ENCODE data around the gene SDK1. TPM values are rescaled to one million over a fixed set of nuclear protein-coding genes. Genes with fewer than 3 reads are reported as not detected.

The SDK1 gene
- total RNA-seq, 1 donor, result 0.27 TPM

DNA sequence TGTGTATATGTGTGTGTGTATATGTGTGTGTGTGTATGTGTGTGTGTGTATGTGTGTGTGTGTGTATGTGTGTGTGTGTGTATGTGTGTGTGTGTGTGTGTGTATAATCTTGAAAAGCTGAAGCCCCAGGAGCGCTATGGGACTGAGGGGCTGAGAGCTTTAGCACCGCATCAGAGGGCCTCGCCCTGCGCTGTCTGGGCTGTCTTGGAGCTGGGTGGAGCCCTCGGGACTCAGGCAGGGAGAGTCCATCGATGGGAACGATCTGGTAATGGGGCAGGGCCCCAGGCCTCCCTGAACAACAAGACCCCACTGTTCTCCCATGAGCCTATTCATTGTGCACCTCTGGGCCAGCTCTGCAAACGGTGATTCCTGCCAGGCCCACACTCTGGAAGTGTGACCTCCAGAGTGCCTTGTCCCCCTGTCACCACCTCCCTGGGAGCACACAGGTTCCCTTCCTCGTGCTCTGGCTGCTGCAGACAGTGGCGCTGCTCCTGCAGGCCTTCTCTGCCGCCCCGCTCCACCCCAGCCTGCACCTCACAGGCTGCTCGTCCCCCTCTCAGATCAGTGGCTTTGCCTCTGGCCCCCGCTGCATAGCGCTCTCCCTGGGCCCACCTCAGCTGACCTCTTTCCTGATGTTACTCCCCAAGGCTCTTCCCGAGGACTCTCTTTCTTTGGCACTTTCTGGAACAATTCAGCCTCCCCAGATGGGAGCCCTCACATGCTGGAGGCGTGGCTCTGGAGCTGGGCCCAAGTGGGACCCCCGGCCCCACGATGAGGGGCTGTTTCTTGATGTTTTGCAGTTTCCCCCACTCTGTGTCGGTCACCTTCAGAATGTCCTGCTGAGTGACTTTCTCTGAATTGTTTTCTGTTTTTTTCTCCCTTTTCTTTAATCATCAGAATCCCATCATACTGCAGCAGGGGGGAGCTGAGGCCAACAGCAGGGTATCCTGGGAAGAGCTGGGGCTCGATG, 838.9 kb downstream of the SDK1 start:
- no peak for DNase-seq (ENCODE audit: low read depth)
- no peak overlapping the region for H3K4me3 ChIP-seq (ENCODE audit: low read depth, low read length)
- TF ChIP-seq, protein P1, sequence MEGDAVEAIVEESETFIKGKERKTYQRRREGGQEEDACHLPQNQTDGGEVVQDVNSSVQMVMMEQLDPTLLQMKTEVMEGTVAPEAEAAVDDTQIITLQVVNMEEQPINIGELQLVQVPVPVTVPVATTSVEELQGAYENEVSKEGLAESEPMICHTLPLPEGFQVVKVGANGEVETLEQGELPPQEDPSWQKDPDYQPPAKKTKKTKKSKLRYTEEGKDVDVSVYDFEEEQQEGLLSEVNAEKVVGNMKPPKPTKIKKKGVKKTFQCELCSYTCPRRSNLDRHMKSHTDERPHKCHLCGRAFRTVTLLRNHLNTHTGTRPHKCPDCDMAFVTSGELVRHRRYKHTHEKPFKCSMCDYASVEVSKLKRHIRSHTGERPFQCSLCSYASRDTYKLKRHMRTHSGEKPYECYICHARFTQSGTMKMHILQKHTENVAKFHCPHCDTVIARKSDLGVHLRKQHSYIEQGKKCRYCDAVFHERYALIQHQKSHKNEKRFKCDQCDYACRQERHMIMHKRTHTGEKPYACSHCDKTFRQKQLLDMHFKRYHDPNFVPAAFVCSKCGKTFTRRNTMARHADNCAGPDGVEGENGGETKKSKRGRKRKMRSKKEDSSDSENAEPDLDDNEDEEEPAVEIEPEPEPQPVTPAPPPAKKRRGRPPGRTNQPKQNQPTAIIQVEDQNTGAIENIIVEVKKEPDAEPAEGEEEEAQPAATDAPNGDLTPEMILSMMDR (IDR thresholded peaks at IDR 0.05; ENCODE audit: insufficient read depth, low read length), result no peak

- DNase-seq (ENCODE audit: low read depth), result no peak
- TF ChIP-seq, protein P1 (IDR thresholded peaks at IDR 0.05; ENCODE audit: insufficient read depth, low read length), result no peak
- no peak overlapping the region for H3K4me3 ChIP-seq (ENCODE audit: low read depth, low read length)
Measured at GRCh38 chr7:4140933-4141332, 839.9 kb downstream of the SDK1 start.

- no peak for DNase-seq (ENCODE audit: low read depth)
- TF ChIP-seq, protein P1 (IDR thresholded peaks at IDR 0.05; ENCODE audit: insufficient read depth, low read length), result no peak
- H3K4me3 ChIP-seq (ENCODE audit: low read depth, low read length), result no peak overlapping the region
Measured at GRCh38 chr7:4143006-4143405, 842.0 kb downstream of the SDK1 start.

DNA sequence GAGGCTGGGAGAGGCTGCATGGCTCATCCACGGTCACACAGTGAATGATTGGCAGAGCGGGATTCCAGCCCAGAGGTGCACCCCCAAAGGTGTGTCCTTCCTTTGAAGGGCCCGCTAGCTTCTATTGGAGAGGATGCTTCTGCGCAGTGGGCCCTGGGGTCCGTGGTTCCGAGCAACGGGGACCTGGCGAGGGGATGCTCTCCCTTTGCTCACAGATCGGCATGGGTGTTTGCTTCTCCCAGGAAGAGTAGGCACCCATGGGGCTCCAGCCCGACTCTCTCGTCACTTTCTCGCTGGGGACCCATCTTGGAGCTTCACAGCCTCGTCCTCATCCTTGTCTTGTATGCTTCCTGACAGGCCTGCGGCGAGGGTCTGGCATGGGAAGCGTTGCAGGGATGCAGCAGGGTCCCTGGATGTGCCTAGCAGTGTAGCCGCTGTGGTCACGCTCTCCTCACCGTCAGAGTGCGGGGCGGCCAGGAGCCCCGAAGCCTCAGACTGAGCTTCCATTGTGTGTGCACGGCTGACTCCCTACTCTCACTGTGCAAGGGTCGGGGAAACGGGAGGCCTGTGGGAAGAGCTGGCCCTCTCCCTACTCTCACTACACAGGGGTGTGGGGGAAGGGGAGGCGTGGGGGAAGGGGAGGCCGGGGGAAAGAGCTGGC, 842.6 kb downstream of the SDK1 start:
- no peak overlapping the region for H3K4me3 ChIP-seq (ENCODE audit: low read depth, low read length)
- DNase-seq (ENCODE audit: low read depth), result no peak
- TF ChIP-seq, protein P1 (IDR thresholded peaks at IDR 0.05; ENCODE audit: insufficient read depth, low read length), result no peak

GRCh38 chr7:4144172-4144701, 843.2 kb downstream of the SDK1 start:
- TF ChIP-seq, protein P1 (IDR thresholded peaks at IDR 0.05; ENCODE audit: insufficient read depth, low read length), result no peak
- H3K4me3 ChIP-seq (ENCODE audit: low read depth, low read length), result no peak overlapping the region
- no peak for DNase-seq (ENCODE audit: low read depth)

GRCh38 chr7:4144811-4145510, 843.9 kb downstream of the SDK1 start:
- H3K4me3 ChIP-seq (ENCODE audit: low read depth, low read length), result no peak overlapping the region
- no peak for DNase-seq (ENCODE audit: low read depth)
- TF ChIP-seq, protein P1 (IDR thresholded peaks at IDR 0.05; ENCODE audit: insufficient read depth, low read length), result no peak

Measured in fibroblast of the aortic adventitia (primary cell).